Transverse colon (tissue), 4 donors: Measurements from ENCODE around the gene CACNB2. TPM values are rescaled to one million over a fixed set of nuclear protein-coding genes. Genes with fewer than 3 reads are reported as not detected.

ENCODE experiments used
- DNase-seq: peaks from one replicate; pipeline ENCODE4 v3.0.0-alpha.2; 2019
- H3K27ac ChIP-seq, 4 donors: fragments of 200-600 bp; sonication (generic); 2 replicates each; pipeline ENCODE4 v1.5.1; 2016 to 2018; ENCODE audit warnings: inconsistent platforms in 4 of 4
- H3K27me3 ChIP-seq: fragments of 200-600 bp; sonication (generic); 2 replicates; pipeline ENCODE4 v1.5.1; 2017; ENCODE audit warnings: inconsistent platforms
- H3K36me3 ChIP-seq, 4 donors: fragments of 200-600 bp; sonication (generic); 2 replicates each; pipeline ENCODE4 v1.5.1; 2017 to 2019; ENCODE audit warnings: inconsistent platforms in 4 of 4
- H3K4me1 ChIP-seq, 4 donors: fragments of 200-600 bp; sonication (generic); 2 replicates each; pipeline ENCODE4 v1.5.1; 2017 to 2020; ENCODE audit warnings: inconsistent platforms in 4 of 4
- H3K4me3 ChIP-seq, 4 donors: fragments of 200-600 bp; sonication (generic); 1 replicate in 1 of 4; 2 replicates in 3 of 4; pipeline versions ENCODE4 v1.5.1 to v1.6.1; 2017 to 2019; ENCODE audit warnings: inconsistent platforms in 4 of 4
- H3K9me3 ChIP-seq, 2 donors: fragments of 200-600 bp; sonication (generic); 2 replicates each; pipeline ENCODE4 v1.5.1; 2017 to 2019; ENCODE audit warnings: inconsistent platforms in 2 of 2
- EP300 ChIP-seq: sonication (generic); formaldehyde crosslinking; IDR thresholded peaks from one replicate; pipeline ENCODE4 v1.6.1; 2017; ENCODE audit warnings: antibody characterized with exemption, low read depth
- POLR2A ChIP-seq: fragments of 450-650 bp; IDR thresholded peaks from one replicate; pipeline ENCODE4 v1.6.1; 2016; ENCODE audit warnings: antibody characterized with exemption, mild to moderate bottlenecking, moderate library complexity
- POLR2AphosphoS5 ChIP-seq, 3 donors: sonication (generic); formaldehyde crosslinking; IDR thresholded peaks; one replicate each; pipeline ENCODE4 v1.6.1; 2016; ENCODE audit warnings: antibody characterized with exemption in 3 of 3
- WGBS, 2 donors: methylation state at CpG; one replicate each; pipeline ENCODE4 v1.1.5; 2018; ENCODE audit warnings: low coverage in 1 of 2; 5-methylcytosine and 5-hydroxymethylcytosine counted together
- in situ Hi-C, 4 donors: fragments of 200-750 bp; cut with MboI; loops; one replicate each; pipeline versions ENCODE4 v1.15.0 to v1.15.1; 2017; ENCODE audit warnings: low sequenced_read_pairs in 3 of 4, low pct_ligation_motif_present in 1 of 4, low pct_unique_long_range_greater_than_20kb in 1 of 4
- intact Hi-C: fragments of 100-400 bp; cut with DNase I; formaldehyde crosslinking; loops from one replicate; pipeline ENCODE4 v1.15.1; 2023; ENCODE audit warnings: low total_unique reads
- total RNA-seq, 4 donors: library from RNA; depleted of rRNA; stranded (reverse); fragments of >200 nt; gene quantifications; one replicate each; pipeline ENCODE4 v1.1.0, GENCODE V29; 2016
- TF ChIP-seq, protein P1 (sequence below), 5 experiments: fragments of 200-600 bp in 3 of 5; fragments of 450-650 bp in 2 of 5; sonication (generic) in 3 of 5; IDR thresholded peaks; 1 replicate in 2 of 5; 2 replicates in 3 of 5; pipeline ENCODE4 v1.5.1; 2016 to 2017; ENCODE audit warnings: antibody characterized with exemption in 5 of 5, inconsistent platforms in 3 of 5, mild to moderate bottlenecking in 2 of 5, moderate library complexity in 1 of 5

CACNB2 gene
- total RNA-seq, 4 donors from 2014 or later: 16.2 to 338 (median 23.7) TPM

DNA sequence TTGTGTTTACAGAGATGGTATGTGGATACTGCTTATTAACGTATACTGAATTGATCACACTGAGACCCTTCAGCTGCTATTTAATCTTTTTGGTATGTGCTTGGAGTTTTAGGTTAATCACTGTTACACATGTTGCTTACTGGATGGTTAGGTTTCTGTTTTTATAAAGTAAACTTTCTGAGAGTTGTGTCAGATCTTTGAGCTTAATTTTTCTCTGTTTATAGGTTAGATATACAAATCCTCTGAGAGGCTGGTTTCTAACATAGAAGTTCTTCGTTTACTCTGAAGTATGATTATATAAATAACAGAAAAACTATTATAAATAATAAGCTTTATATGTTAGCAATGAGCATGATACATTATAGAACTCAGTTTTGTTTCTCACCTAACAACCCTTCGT lies 388.1 kb downstream of the CACNB2 start:
- intact Hi-C loops: no loop called here
- in situ Hi-C loops: no loop called here

DNA sequence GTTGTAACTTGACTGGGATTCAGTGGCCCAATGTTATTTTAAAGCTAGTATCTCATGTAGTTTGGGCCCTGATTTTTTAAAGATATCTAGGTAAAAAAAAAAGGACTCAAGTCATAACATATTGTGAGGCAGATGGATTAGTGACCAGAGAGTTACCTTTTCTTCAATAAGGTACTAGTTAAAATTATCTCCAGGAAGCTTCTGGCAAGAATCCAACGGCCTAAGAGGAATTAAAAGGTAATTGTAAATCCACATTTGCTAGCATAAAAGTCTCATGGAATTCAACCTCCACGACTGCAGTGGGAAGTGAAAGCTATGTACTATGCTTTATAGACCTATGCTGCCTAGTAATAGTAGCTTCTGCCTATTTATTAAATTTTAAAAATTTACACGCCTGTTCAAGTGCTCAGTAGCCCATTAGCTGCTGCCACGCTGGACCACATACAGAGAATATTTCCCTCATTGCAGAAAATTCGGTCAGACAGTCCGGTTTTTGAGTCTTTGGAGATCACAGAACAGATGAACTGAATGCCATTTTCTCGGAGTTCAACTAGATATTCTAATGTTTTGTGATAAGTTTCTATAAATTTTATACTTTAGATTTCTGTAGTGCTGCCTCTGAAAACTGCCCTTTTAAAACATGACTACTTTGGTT lies 392.8 kb downstream of the CACNB2 start:
- in situ Hi-C loops (loop anchor here in 2 of 4 donors (10.0 kb wide), 1 partner anchor 62 kb away; no protein-coding TSS in a partner anchor), intact Hi-C loops (no loop called here)
- Histone ChIP-seq H3K36me3 (peaks cover 0 to 9% (median 0%) of the 10 kb centered on the region in 4 donors), H3K4me1 (no peaks in the 10 kb centered on the region), H3K27me3 (no peaks in the 10 kb centered on the region), H3K9me3 (no peaks in the 10 kb centered on the region), H3K27ac (no peak overlapping the region), H3K4me3 (no peak overlapping the region)
- 86% methylated on average over 7 of the region's 7 CpGs for WGBS, 2 donors
- DNase-seq: no peak
- TF ChIP-seq, protein P1, sequence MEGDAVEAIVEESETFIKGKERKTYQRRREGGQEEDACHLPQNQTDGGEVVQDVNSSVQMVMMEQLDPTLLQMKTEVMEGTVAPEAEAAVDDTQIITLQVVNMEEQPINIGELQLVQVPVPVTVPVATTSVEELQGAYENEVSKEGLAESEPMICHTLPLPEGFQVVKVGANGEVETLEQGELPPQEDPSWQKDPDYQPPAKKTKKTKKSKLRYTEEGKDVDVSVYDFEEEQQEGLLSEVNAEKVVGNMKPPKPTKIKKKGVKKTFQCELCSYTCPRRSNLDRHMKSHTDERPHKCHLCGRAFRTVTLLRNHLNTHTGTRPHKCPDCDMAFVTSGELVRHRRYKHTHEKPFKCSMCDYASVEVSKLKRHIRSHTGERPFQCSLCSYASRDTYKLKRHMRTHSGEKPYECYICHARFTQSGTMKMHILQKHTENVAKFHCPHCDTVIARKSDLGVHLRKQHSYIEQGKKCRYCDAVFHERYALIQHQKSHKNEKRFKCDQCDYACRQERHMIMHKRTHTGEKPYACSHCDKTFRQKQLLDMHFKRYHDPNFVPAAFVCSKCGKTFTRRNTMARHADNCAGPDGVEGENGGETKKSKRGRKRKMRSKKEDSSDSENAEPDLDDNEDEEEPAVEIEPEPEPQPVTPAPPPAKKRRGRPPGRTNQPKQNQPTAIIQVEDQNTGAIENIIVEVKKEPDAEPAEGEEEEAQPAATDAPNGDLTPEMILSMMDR (IDR thresholded peaks at IDR 0.05): no peak
- TF ChIP-seq POLR2AphosphoS5 (IDR thresholded peaks at IDR 0.05) (no peak), EP300 (no peak), POLR2A (no peak)

More for the DNA sequence above, 388.1 kb downstream of the CACNB2 start:
- Histone ChIP-seq H3K27me3 (no peaks in the 10 kb centered on the region), H3K4me3 (no peak overlapping the region), H3K36me3 (no peaks in the 10 kb centered on the region), H3K27ac (no peak overlapping the region), H3K4me1 (no peaks in the 10 kb centered on the region), H3K9me3 (no peaks in the 10 kb centered on the region)
- no peak for DNase-seq
- TF ChIP-seq POLR2A (no peak), EP300 (no peak), POLR2AphosphoS5 (IDR thresholded peaks at IDR 0.05) (no peak)
- TF ChIP-seq, protein P1 (IDR thresholded peaks at IDR 0.05): no peak
- 74 to 75% methylated on average over 3 of the region's 3 CpGs for WGBS, 2 donors

DNA sequence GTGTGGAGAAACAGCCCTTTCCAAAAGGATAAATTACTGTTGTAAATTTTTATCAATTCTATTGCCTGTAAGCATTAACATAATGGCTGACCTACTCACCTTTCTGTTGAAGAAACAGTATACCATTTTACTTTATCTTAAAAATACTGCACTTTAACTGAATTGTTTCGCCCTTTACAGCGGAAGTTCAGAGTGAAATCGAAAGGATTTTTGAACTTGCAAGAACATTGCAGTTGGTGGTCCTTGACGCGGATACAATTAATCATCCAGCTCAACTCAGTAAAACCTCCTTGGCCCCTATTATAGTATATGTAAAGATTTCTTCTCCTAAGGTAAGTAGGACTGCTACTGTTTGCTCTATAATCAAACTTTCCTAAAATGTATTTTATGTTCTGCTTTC lies 393.7 kb downstream of the CACNB2 start:
- no peaks in the 10 kb centered on the region for H3K9me3 ChIP-seq
- H3K36me3 ChIP-seq: peaks cover 0 to 9% (median 0%) of the 10 kb centered on the region in 4 donors
- 88 to 92% methylated on average over 5 of the region's 5 CpGs for WGBS, 2 donors
- H3K4me1 ChIP-seq: no peaks in the 10 kb centered on the region
- no peak overlapping the region for H3K4me3 ChIP-seq
- DNase-seq: no peak
- intact Hi-C loops (no loop called here), in situ Hi-C loops (loop anchor here in 2 of 4 donors (10.0 kb wide), 1 partner anchor 61 kb away; no protein-coding TSS in a partner anchor)
- H3K27me3 ChIP-seq: no peaks in the 10 kb centered on the region
- H3K27ac ChIP-seq: no peak overlapping the region
- TF ChIP-seq POLR2A: no peak
- TF ChIP-seq EP300: no peak
- TF ChIP-seq, protein P1 (IDR thresholded peaks at IDR 0.05): no peak
- TF ChIP-seq POLR2AphosphoS5 (IDR thresholded peaks at IDR 0.05): no peak

DNA sequence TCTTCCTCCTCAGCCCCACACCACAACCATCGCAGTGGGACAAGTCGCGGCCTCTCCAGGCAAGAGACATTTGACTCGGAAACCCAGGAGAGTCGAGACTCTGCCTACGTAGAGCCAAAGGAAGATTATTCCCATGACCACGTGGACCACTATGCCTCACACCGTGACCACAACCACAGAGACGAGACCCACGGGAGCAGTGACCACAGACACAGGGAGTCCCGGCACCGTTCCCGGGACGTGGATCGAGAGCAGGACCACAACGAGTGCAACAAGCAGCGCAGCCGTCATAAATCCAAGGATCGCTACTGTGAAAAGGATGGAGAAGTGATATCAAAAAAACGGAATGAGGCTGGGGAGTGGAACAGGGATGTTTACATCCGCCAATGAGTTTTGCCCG lies 399.1 kb downstream of the CACNB2 start:
- H3K9me3 ChIP-seq: no peaks in the 10 kb centered on the region
- peaks cover 0 to 9% (median 0%) of the 10 kb centered on the region in 4 donors for H3K36me3 ChIP-seq
- WGBS, 2 donors: 76 to 96% methylated on average over 3 to 22 of the region's 22 CpGs
- no peaks in the 10 kb centered on the region for H3K27me3 ChIP-seq
- TF ChIP-seq EP300: no peak
- TF ChIP-seq, protein P1 (IDR thresholded peaks at IDR 0.05): no peak
- no peak for TF ChIP-seq POLR2A
- TF ChIP-seq POLR2AphosphoS5 (IDR thresholded peaks at IDR 0.05): no peak
- DNase-seq: no peak
- no peak overlapping the region for H3K27ac ChIP-seq
- no peaks in the 10 kb centered on the region for H3K4me1 ChIP-seq
- H3K4me3 ChIP-seq: no peak overlapping the region
- in situ Hi-C loops (loop anchor here in 2 of 4 donors (10.0 kb wide), 1 partner anchor 55 kb away; no protein-coding TSS in a partner anchor), intact Hi-C loops (no loop called here)
